Neural cell (in vitro differentiated cells): Measurements from ENCODE around the gene C10orf90.

Source experiments
- CTCF ChIP-seq: fragments of 450-650 bp; IDR thresholded peaks from 2 replicates; pipeline ENCODE4 v1.5.1; 2014; ENCODE audit warnings: antibody characterized with exemption, mild to moderate bottlenecking, moderate library complexity; ENCODE audit not compliant: poor library complexity, severe bottlenecking
- EZH2 ChIP-seq: fragments of 200-600, 300-800 bp; shearing (Covaris generic), sonication (generic); IDR thresholded peaks from 2 replicates; pipeline ENCODE4 v1.6.1; 2014; ENCODE audit warnings: antibody characterized with exemption, low read length, borderline replicate concordance, mild to moderate bottlenecking; ENCODE audit not compliant: insufficient read depth, poor library complexity, severe bottlenecking
- RAD21 ChIP-seq: fragments of 450-650 bp; conservative IDR thresholded peaks from 2 replicates; pipeline ENCODE4 v1.6.1; 2014; ENCODE audit warnings: antibody characterized with exemption, mild to moderate bottlenecking, moderate library complexity
- REST ChIP-seq: IDR thresholded peaks from 2 replicates; pipeline ENCODE4 v1.6.1; 2012; ENCODE audit warnings: borderline replicate concordance
- SMC3 ChIP-seq: fragments of 450-650 bp; conservative IDR thresholded peaks from 2 replicates; pipeline ENCODE4 v1.6.1; 2014; ENCODE audit warnings: antibody characterized with exemption, mild to moderate bottlenecking, moderate library complexity; ENCODE audit not compliant: poor library complexity
- TAF1 ChIP-seq: IDR thresholded peaks from 2 replicates; pipeline ENCODE4 v1.6.1; 2012; ENCODE audit warnings: low read depth

- no peak for TF ChIP-seq REST
- no peak for TF ChIP-seq RAD21
- no peak for TF ChIP-seq CTCF
- no peak for TF ChIP-seq EZH2
- TF ChIP-seq TAF1, result no peak
- TF ChIP-seq SMC3, result no peak
Observed at GRCh38 chr10:126568809-126569385, 101.6 kb downstream of the C10orf90 start.
